ENCODE measurements around the gene COL13A1.

COL13A1 gene

GRCh38 chr10:69968830-69969229, 167.1 kb downstream of the COL13A1 start:
- peak; percentile 14 for DNase-seq (ENCODE audit: low spot score)

DNA sequence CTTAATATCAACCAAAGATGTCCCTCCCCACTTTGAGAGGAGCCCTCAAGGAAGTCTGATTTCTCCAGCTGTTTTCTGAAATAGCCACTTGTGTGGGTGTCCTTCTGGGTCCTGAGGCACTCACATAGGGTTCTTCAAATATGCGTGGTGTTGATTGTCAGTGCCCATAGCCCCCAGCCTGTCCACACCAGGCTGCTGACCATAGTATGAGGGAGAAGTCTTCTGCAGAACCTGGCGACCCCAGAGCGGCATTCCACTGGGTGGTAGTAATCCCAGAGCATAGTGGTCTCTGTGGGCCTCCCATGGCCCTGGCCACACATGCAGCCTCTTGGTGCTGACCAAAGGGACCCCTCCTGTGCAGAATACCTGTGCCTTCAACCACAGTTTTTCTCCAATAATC, 168.3 kb downstream of the COL13A1 start:
- DNase-seq (ENCODE audit: low spot score): no peak

DNA sequence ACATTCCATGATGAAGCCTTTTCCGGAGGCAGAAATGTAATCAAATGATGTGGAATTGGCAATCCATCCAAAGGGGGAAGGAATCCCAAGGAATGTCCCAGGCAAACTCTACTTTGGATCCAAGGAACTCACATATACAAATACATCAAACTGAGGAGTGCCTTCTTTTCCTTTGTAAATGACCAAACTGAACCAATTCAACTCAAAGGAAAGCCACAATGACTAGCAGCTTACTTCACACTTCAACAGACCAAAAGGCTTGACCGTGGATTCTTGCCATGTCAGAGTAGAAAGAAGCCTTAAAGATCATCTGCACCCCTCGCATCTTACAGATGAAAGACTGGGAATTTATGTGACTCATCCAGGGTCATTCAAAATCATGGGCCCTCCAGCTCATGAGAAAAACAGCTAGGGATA, 171.3 kb downstream of the COL13A1 start:
- DNase-seq (ENCODE audit: low spot score): no peak

DNA sequence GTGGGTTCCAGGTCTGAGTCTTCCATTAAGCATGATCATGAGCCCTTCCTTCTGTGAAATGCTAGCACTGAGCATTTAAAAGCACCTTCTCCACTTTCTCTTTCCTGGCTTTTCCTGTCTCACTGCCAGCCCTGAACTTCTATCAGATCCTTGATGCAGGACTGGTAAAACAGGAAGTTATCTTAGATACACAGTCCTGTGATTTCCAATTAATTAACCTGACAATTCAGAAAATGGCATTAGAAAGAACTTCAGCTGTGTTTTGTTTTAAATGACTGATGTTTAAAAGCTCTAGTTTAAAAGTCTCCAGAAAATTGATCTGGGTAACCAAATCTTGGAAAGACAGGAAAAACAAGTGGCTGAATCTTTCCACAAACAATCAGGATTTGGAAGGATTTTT, 172.0 kb downstream of the COL13A1 start:
- DNase-seq (ENCODE audit: low spot score): no peak

DNA sequence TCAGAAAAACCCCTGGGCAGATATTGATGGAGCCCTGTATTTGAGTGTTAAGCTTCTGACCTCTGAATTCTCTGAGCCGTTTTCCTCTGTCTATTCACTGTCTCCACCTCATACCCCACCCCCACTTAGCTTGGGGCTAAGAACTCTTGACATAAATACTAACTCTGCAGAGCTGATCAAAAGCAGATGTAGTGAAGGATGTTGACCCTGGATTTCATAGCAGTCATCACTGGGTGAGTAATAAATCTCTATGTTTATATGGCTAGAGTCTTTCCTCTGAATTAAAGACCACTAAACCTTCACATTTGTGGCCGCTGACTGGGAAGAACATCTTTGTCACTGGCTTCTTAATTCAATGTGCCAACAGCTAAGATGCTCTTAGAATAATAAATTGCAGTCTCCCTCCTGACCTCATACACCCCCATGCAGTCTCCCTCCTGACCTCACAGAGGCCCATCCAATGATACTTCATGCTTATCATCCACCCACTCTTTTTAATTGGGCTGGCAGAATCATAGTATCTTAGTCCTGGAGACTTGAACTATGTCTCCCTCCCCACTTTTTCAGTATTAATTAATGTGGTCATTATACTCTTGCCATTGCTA, 172.9 kb downstream of the COL13A1 start:
- DNase-seq (ENCODE audit: low spot score): peak; percentile 47

- no peak for DNase-seq (ENCODE audit: low spot score)
These were observed 175.3 kb downstream of the COL13A1 start for GRCh38 chr10:69976795-69977546.

- no peak for DNase-seq (ENCODE audit: low spot score)
These were observed 177.5 kb downstream of the COL13A1 start for GRCh38 chr10:69979174-69979573.

GRCh38 chr10:69980672-69981071, 179.0 kb downstream of the COL13A1 start:
- no peak for DNase-seq (ENCODE audit: low spot score)

DNA sequence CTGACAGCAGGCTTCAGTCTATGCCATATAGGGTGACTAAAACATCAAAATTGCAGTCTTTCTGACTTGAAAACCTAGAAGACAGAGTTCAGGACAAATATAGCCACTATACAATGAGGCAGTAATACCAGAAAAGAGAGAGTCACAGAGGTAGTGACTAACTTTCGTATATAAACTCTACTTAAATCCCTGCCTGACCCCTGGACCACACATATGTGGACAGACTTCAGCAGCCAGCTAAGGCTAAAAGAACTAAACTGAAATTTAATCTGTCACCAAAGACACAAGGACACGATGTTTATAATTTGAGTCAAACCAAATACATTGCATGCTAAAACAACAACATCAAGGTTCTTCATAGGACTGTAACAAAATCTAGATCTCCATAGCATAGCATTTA, 186.4 kb downstream of the COL13A1 start:
- no peak for DNase-seq (ENCODE audit: low spot score)

GRCh38 chr10:69991151-69991550, 189.4 kb downstream of the COL13A1 start:
- DNase-seq (ENCODE audit: low spot score): no peak

DNA sequence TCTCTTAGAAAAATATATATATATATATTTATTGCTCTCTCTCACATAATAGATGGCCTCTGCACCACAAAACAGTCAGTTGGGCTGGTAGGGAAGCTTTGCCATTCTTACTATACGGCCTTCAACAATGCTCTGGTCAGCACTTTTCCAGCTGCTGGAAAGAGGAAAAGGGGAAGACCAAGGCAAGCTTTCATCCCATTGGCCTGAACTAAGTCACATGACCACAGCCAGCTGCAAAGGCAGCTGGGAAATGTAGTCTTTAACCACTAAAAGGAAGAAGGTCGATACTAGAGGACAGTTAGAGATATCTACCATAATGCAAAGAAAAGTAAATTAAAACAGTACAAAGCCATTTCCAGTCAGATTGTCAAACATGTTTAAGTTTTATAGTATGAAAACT, 192.6 kb downstream of the COL13A1 start:
- peak; percentile 68 for DNase-seq (ENCODE audit: low spot score)

- DNase-seq (ENCODE audit: low spot score): no peak
These were observed 194.9 kb downstream of the COL13A1 start for GRCh38 chr10:69996611-69997010.

- no peak for DNase-seq (ENCODE audit: low spot score)
These were observed 198.6 kb downstream of the COL13A1 start for GRCh38 chr10:70000262-70000661.

DNA sequence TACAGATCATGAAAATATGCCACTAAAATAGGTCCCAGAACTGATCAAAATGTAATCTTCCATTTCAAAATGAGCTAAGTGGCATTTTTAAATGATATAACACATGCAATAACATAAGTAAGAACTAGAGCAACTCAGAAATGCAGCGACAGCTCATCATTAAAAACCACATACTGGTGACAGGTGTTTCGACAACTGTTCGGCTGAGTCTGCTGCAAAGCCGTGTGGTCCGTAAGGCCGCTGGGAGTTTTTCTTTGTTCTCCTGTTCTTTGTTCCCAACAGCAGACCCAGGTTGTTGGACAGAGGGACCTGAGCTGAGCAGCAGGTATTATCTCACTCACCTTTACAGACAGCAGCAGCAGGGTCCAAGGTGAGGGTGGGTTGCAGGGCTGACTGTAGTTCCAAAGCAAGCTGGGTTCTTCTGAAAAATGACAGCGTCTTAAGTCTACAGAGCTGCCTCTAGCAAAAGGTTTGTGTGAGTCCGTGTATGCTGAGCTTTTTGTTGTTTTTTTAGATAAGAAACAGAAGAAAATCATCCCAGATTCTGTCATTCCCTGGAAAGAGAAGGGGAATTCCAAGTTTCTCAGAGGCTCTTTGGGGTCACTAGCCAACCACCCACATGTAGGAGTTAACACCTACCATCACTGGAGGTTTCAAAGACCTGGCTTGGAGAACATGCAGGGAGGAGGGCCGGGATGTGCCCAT, 205.6 kb downstream of the COL13A1 start:
- no peak for DNase-seq (ENCODE audit: low spot score)

Data from AG20443 (cell line).